Fibroblast of the conjunctiva (primary cell): ENCODE measurements around the gene SMG6.
A peak's percentile ranks its signal among the peaks of the same experiment; 100 is the strongest.

Source experiments
- DNase-seq: peaks from one replicate; pipeline ENCODE4 v3.0.0-alpha.2; 2010; ENCODE audit warnings: low read depth

The SMG6 gene

GRCh38 chr17:2235265-2235664, 68.3 kb downstream of the SMG6 start:
- no peak for DNase-seq

DNA sequence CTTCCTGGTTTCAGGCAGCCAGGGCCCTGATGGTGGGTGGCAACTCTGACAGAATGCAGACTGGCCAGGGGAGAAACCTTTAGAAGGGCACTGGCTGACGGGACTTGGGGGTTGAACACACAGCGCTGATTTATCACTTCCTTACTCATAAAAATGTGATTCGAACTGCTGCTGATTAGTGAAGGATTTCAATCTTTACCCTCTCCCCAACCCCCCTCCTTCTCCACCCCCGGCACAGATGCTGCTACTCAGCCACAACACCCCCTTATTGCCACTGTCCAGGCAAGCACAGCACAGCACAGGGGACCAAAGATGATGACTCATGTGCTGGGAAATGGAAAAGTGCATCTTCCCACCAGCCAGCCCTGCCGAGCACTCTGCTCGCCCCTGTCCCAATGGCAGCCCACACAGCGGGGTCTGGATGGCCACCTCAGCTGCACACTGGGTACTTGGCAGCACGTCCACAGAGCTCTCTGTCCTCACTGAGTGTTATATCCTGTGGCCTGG, 70.1 kb downstream of the SMG6 start:
- DNase-seq, result no peak

DNA sequence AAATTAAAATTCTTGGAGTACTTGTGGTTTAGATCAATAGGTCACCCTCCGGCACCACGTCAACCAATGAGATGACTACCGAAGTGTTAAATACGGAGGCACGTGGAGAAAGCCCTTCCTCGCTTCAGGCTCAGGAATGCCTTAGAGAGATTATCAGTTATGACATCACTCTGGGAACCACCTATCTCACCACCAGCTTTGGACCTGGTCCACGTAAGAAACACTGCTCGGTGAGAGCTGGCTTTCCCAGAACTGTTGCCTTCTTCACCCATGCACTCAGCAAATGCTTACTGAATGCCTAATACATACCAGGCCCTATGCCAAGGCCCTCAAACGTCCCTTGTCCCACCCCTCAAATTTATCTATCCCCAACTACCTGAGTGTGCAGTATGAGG, 71.3 kb downstream of the SMG6 start:
- DNase-seq, result no peak

GRCh38 chr17:2230877-2231276, 72.7 kb downstream of the SMG6 start:
- no peak for DNase-seq

- no peak for DNase-seq
These were observed 76.4 kb downstream of the SMG6 start for GRCh38 chr17:2227025-2227699.

DNA sequence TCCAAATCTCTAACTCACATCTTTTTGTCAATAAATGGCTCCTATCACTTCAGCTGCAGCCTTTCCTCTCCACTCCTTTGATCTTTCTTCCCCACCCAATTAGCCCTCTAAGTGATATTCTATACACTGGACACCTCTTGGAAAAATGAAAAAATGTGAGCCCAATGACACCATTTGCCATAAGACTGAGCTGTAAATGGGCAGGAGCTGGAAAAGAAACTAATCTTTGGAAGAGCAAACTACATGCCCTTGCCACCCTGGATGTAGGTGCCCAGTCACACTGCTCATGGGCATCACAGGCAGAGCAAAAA, 80.0 kb downstream of the SMG6 start:
- DNase-seq, result no peak

GRCh38 chr17:2222901-2223616, 80.5 kb downstream of the SMG6 start:
- no peak for DNase-seq

DNA sequence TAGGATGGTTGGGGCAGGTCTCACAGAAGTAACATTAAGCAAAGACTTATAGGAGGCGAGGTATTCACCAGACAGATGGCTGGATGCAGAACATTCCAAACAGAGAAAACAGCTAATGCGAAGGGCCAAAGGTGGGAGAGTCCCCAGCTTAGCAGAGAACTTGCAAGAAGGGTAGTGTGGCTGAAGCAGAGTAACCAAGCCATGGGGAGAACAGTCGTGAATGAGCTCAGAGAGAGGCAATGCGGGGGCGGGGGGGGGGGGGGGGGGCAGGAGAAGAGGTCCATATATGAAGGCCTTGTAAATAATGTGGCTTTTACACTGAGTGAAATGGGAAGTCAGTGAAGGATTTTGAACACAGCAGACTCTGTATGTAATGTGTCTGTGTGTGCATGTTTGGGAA, 81.3 kb downstream of the SMG6 start:
- no peak for DNase-seq

DNA sequence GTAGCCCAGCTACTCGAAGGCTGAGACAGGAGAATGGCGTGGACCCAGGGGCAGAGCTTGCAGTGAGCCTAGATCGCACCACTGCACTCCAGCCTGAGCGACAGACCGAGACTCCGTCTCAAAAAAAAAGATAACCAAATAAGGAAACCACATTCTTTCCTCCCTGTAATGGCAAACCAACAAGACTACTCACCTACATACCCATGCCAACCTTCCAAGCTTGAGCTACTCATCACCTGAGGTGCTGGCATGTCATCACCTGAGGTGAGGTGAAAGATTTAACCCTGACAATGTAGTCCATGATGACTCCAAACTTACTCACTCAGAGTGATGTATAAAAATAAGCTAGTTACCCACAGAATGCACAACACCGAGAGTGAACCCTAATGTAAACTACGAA, 85.2 kb downstream of the SMG6 start:
- no peak for DNase-seq

DNA sequence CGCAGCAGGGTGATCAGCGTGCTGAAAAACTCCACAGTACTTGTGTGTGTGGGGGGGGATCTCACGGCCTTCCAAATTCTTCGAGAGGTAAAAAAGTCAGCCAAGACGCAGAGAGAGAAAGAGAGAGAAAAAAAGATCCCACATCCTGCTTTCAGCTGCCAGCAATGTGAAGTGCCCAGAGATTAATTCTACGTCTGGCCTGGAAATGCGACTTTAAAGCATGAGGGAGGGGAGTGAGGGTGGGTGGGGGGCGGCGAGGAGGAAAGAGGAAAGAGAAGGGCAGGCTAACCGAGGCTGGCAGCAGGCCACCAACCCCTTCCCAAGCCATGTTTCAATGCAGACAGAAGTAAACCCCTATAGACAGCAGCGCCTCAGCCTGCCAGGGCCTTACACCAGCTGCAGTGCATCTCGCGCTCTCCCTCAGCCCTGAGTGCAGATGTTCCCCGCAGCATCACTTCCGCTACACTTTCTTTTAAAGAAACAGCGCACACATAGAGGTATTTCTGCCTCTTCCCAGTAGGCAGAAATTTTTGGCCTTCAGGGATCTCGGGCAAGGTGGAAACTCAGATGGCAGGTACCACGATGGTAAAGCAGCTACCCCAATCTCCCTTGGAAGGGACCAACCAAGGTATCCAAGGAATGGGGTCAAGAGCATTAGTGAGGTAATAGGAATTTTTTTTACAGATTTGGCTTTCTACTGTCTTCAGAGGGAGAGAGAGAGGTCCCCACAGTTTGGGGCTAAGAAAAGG, 87.8 kb downstream of the SMG6 start:
- DNase-seq, result peak; percentile 81

- DNase-seq, result no peak
These were observed 88.5 kb downstream of the SMG6 start for GRCh38 chr17:2214929-2215615.

DNA sequence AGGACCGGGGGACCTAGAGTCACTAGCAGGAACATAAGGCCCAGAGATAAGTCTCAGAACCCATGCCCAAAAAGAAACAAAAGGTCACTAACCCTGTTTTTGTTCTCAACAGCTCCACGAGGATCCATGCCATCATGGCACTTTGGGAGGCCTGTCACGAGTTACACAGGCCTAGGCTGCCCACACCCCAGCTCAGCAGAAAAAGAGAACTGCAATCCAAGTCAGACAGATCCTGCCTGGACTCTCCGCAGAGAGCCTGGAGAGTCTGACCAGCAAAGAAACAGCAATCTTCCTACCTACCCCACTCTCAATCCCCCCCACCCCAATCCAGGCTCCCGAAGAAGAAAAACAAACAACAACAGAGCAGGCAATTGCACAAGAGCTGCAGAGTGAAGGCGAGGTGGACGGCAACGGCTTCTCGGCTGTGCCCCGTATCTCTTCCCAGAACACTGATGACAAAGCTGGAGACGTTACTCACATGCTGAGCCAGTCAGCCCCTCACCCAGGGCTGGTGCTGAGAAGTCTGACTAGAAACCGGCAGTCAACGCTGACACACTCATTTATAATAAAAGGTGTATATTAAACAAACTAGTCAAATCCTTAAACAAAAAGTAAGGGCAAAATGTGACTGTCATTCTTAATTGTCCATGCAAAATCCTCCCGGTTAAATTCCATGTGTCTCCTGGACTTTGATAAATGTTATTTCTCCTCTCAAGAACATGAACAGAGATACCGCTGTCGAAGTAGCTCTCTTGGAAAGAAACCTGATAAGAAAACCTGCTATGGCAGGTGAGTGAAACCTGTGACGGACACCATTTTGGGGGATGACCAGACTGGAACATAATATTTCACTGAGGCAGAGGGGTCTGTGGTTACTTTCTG, 89.3 kb downstream of the SMG6 start:
- no peak for DNase-seq

GRCh38 chr17:2213291-2213960, 90.2 kb downstream of the SMG6 start:
- DNase-seq, result no peak

DNA sequence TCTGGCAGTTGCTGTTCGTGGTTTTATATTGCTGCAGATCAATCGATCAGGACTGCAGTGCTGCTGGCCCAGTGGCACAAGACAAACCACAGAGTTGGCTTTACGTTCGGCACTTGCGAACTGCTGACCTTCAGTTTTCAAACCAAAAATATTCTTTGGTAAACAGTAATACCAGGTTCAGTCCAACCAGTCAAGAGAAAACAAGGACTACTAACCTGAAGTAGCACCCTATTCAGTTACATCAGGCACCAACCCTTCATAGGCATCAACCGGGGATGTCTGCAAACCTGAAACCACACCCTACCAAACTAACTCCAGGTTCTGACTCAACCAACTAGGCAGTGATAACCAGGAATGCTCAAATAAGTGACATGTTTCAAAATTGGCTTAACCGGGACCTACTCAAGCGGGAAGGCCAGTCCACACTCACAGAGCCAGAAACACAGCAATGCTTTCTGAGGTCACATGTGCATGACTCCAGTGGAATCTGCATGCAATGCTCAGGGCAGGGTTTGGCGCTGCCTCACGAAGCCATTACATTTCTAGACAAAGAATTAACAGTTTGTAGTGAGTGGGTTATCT, 91.1 kb downstream of the SMG6 start:
- DNase-seq, result no peak

DNA sequence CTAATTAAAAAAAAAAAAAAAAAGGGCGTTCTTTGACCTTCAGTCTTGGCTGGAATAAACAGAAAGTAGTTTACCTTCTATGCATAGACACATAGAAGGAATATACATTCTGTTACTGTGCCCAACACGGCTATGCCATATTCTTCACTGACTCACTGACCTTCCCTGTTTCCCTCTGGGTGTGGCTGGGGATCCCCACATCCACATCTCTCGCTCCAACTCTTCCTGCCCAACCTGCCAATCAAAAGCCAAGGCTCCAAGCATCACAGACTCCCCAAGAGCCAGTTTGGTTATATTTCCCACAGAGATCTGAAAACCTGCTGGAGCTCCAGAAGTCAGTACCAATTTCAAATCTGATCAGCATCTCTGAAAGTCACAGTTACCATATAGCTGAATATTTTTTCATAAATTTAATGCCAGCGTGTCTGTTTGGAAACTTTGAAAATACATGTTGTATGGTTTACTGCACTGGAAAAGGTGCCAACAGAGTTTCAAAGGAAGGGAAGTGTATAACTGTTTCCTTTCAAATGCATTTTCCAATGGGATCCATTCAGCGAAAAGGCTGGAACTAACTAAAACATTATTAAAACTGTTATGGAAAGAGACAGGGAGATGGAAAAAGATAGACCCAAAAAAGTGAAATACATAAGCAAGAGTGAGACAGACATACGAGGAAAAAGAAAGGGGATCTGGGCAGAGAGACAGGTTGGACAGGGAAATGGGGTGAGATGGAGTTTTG, 91.8 kb downstream of the SMG6 start:
- no peak for DNase-seq

GRCh38 chr17:2210726-2211125, 92.9 kb downstream of the SMG6 start:
- no peak for DNase-seq

GRCh38 chr17:2207815-2208515, 95.6 kb downstream of the SMG6 start:
- no peak for DNase-seq

- no peak for DNase-seq
These were observed 99.2 kb downstream of the SMG6 start for GRCh38 chr17:2204393-2204792.

GRCh38 chr17:2203818-2204217, 99.8 kb downstream of the SMG6 start:
- DNase-seq, result no peak
